GM11168 (cell line): ENCODE measurements around the gene ZFP3.
"Not testable (repeated sequence)": the region's sequence is repeated elsewhere in the genome, so short reads cannot be mapped to it uniquely, and the experiment has no call there.

Experiments used
- in situ Hi-C: fragments of 300-500 bp; cut with MboI; formaldehyde crosslinking; loops from one replicate; pipeline ENCODE4 v1.12.0; 2022; ENCODE audit warnings: low sequenced_read_pairs; ENCODE audit not compliant: unreplicated experiment

ZFP3 gene

DNA sequence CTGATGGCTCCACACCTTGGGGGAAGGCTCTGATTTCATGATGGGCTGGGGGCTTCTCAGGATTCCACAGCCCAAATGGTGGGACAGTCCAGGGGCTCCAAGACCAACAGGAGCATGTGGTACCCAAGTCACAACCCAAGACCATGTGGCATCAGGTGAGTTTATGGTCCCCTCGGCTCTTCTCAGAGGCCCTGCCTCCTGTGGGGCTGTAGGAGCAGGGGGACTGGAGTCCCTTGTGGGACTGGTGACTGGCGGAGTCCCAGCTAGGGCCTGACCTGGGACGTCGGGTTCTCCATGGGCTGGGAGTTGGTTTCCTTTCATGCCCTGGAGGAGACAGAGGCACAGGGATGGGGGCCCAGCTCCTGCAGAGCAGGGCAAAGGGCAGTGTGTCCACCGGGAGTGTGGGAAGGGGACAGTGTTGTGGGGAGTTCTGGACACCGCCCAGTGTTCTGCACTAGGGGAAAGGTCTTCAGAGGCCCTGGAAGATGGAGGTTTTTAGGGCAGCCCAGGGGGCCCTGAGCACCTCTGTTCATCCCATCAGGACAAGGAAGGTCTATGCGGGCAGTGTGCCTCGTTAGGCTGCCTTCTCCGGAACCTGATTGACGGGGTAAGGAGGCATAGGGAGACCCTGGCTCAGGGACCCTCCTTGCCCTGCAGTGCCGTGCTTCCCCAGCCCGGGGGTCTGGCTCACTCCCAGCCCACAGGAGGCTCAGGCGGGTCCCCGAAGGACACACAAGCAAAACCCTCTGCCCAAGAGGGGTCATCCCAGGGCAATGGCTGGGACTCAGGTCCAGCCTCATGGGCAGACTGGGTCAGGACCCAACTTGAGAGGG, 58.5 kb downstream of the ZFP3 start:
- in situ Hi-C loops = not testable (repeated sequence)

GRCh38 chr17:5137511-5138197, 59.4 kb downstream of the ZFP3 start:
- in situ Hi-C loops = not testable (repeated sequence)

DNA sequence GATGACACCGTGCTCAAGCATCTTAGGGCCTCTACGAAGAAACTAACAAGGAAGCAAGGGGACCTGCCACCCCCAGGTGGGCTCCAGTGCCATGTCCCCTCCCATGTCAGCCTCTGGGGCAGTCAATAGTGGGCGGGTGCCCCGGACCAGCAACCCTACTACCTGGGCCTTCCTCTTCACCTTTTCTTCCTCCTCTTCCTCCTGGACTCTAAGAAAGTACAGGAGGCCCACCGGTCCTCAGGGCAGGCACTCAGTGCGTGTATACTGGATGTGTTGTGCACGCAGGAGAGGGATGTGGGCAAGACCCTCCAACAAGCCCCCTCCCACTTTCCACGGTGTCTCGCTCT, 59.9 kb downstream of the ZFP3 start:
- in situ Hi-C loops = not testable (repeated sequence)

DNA sequence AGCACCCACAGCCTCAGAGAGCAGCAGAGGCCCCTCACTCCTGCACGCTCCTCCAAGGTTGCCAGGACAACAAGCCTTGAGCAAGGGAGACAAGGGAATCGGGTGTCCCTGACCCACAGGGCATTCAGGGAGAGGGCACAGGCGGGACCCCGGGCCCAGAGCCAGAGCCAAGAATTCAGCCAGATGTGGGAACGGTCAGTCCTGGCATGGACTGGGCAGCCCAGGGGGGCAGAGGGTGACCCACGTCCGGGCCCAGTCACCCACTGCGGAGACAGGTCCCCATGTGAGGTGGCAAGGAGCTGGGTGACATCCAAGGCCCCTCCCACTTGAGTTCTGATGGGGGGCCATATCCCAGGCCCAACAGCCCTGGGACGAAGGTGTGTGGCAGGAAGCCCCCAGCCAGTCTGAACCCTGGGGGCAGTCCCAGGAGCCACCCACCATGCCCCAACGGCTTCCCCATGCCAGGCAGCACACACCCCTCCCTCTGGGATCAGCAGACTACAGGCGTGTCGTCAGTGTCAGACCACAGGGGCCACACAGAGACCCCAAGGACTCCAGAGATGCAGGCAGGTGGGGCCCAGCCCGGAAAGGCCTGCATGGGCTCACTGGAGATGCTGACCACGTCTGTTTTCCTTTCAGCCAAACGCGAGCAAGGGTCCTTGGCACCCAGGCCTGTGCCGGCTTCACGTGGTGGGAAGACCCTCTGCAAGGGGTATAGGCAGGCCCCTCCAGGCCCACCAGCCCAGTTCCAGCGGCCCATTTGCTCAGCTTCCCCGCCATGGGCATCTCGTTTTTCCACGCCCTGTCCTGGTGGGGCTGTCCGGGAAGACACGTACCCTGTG, 60.6 kb downstream of the ZFP3 start:
- in situ Hi-C loops = no loop called here

DNA sequence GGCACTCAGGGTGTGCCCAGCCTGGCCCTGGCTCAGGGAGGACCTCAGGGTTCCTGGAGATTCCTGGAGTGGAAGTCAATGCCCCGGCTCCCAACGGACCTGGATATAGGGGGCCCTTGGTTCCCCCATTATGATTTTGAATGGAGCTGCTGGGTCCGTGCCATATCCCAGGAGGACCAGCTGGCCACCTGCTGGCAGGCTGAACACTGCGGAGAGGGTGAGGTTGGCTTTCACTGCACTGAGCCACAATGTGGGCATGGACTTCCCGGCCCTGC, 61.1 kb downstream of the ZFP3 start:
- in situ Hi-C loops = no loop called here

GRCh38 chr17:5142877-5143276, 64.6 kb downstream of the ZFP3 start:
- in situ Hi-C loops = not testable (repeated sequence)
